HG03139 (cell line): ENCODE results near the gene CLEC10A.
"Not testable (repeated sequence)": the region's sequence is repeated elsewhere in the genome, so short reads cannot be mapped to it uniquely, and the experiment has no call there.

Experiments used
- ATAC-seq: cut with Tn5 transposase; IDR thresholded peaks from one replicate; pipeline ENCODE4 v1.9.1; 2021; ENCODE audit not compliant: unreplicated experiment

Gene CLEC10A

DNA sequence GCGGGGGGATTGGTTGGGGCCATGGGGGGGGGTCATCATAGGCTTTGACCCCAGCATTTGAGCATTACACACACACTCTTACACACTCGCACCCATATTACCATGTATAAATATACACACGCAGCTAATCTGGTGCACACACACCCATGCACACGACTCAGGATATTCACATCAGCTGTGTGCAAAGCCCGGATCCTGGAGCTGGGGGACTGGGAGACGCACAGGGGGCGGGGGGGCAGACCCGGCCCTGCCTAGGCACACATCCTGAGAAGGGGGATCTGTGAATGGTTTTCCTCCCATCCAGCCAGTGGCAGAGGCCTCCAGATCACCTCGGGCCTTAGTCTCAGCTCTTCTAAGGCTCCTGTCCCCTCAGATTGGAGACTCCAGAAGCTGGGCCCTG, 28.9 kb upstream of the CLEC10A start:
- ATAC-seq, result no peak

DNA sequence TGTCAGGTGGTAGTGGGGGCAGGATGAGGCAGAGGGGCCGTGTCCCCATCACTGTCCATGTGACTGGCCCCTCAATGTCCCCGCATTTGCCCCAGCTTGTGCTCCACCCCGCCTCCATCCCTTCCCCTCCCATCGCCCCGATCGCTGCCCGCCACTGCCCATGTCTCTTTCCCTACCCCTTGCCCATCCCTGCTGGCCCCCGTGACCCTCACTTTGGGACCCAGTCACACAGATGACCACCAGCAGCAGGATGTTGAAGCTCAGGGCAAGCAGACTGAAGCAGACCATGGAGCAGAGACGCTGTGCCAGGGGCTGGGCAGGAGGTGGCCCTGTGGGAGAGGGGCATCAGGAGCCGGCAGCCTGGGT, 28.5 kb upstream of the CLEC10A start:
- no peak for ATAC-seq

DNA sequence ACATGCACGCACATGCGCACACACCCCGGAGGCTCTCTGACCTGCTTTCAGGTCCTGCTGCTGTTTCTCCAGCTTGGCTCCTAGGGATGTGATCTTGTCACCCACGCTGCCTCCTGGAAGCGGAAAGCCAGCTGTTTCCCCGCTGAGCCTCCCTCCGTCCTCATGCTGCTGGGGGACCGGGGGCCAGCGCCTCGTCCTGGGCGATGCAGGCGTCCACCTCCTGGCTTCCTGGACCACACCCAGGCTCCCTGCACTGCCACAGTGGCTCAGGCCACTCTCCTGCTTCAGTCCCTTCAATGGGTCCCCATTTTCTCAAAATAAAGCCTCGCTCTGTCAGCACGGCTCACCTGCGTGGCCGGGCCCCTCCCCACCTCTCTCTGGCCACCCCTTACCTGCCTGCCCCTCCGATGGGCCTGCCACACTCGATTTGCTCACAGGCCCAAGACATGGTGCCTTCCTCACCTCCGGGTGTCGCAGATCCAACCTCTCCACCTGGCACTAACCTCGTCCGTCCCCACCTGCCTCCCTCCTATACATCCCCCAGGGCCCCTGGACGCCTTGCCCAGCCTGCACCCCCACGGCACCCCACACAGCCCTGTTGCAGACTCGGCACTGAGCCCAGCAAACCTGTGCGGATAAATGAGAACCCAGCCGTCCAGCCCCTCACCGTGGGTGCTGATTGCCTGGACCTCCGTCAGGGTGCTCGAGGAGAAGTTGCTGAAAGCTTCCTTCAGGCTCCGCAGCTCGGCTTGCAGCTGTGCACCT, 27.9 kb upstream of the CLEC10A start:
- ATAC-seq, result no peak

DNA sequence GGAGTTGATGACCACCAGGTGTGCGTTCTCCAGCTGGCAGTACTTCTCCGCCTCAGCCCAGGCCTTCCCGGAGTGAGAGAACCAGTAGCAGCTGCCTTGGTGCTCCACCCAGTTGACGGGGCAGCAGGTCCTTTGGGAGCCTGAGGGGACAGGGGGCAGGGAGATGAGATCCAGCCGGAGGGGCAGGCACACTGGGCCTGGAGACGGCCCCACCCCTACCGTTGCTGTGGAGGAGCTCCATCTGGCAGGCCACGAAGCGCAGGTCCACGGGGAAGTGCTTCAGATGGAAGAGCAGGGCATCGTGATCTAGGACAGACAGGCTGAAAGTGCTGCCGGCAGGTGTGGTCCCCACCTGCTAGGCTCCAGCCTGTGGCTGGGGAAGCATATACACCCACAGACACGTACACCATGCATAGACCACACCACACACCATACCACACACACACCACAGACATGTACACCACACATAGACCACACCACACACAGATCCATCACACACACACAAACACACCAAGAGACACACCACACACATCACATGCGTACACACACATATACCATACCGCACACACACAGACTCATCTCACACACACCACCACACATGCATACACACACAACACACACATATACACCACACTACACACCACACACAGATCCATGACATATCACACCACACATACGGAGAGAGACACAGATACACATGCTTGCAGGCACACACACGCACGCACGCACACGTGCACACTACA, 27.1 kb upstream of the CLEC10A start:
- ATAC-seq, result no peak

DNA sequence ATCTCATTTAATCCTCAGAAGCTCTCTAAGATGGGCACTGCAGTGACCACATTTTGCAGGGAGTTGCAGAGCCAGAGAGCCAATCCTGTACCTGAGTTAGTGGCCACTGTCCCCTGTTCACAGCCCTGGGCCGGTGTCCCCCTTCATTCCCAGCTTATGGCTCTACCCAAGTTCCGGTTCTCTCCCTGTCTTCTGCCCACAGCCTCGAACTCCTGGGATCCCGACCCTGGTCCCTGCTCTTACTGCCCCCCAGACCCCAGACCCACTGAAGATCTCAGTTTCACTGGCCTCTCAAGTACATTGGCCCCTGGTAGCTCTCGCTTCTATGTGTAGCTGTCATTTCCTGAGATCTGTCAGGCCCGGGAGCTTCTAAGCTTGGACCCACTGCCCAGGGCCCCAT, 22.4 kb upstream of the CLEC10A start:
- ATAC-seq, result no peak

DNA sequence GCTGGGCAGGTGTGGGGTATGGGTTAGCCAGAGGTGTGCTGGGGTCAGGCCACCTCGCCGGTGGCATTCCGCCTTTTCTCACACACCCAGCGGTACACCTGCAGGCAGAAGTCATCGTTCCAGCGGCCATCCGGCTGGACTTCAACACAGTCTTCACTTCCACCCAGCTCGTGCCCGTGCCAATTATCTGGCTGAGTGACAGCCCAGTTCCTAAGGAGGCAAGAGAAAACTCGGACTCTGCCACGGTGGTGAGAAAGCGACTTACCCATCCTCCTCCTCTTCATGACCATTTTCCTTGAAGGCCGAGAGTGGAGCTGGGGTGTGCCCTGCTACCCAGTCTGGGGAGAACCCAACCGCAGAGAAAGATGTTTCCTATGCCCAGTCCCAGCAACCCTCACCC, 21.5 kb upstream of the CLEC10A start:
- no peak for ATAC-seq

DNA sequence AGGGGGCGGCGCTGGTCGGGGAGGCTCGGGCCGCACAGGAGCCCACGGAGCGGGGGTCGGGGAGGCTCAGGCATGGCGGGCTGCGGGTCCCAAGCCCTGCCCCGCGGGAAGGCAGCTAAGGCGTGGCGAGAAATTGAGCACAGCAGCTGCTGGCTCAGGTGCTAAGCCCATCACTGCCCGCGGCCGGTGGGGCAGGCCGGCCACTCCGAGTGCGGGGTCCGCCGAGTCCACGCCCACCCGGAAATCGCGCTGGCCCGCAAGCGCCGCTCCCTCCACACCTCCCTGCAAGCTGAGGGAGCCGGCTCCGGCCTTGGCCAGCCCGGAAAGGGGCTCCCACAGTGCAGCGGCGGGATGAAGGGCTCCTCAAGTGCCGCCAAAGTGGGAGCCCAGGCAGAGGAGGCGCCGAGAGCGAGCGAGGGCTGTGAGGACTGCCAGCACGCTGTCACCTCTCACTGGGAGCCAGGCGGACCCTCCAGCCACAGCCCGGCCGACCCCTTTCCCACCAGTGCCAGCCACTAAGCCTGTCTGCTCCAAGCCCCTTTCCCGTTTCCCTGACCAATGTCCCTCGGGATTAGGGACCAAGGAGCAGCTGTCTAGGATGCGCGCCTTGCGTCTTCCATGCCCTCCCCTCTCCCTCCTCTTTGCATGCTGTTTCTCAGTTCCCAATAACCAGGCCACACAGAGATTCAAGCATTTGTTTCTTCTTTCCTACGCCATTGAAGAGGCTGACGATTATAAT, 20.8 kb upstream of the CLEC10A start:
- not testable (repeated sequence) for ATAC-seq

DNA sequence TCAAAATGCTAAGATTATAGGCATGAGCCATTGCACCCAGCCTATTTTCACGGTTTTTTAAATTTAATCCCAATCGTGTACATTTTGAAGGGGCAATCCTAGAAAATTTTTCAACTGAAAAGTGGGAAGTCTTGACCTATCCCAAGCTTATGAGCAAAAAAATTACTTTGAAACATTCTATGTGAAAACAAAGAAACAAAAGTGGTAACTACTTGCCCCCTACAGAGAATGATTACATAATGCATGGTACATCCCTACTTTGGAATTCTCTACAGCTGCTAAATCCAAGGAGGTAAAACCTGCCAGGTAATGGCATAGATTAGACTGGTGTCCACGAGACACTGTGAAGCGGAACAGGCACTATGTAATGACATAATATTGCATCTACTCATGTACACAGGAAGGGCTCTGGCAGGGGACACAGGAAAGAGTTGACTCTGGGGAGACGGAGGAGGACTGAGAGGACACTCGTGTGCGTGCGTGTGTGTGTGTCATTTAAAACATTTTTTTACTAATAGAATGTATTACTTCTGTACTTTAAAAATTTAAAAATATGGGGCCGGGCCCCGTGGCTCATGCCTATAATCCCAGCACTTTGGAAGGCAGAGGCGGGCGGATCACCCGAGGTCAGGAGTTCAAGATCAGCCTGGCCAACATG, 18.9 kb upstream of the CLEC10A start:
- ATAC-seq, result no peak

DNA sequence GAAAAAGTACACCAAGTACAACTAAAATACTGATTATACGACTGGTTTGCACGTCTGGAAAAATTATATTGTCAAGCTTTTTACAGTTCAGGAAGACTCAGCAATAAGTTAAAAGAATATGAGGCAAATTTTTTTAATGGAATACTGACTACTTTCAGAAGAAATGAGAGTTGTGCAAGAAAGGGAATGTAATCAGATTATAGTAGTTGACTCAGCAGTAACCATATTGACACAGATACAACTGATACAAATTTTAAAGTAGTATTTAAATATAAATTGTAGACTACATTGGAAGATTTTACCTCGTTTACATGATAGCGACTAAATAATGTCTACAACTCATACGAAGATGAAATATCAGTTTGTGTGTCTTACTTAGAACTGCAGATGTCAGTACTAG, 17.9 kb upstream of the CLEC10A start:
- no peak for ATAC-seq

DNA sequence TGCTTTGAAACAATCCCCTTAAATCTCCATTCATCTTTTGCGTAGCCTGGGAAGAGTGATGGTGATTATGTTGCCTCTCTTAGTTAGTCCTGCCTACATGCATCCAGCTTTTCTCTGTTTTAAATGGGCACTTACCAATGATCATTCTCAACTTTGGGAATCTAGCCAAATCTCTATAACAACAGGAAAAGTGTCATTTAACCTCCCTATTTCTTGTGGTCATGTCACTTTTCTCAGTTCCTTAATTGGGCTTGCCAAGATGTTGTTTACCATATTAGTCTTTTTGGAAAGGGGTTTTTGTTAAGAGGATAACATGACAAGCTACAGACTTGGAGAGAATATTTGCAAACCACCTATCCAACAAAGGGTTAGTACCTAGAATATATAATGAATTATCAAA, 15.6 kb upstream of the CLEC10A start:
- no peak for ATAC-seq

DNA sequence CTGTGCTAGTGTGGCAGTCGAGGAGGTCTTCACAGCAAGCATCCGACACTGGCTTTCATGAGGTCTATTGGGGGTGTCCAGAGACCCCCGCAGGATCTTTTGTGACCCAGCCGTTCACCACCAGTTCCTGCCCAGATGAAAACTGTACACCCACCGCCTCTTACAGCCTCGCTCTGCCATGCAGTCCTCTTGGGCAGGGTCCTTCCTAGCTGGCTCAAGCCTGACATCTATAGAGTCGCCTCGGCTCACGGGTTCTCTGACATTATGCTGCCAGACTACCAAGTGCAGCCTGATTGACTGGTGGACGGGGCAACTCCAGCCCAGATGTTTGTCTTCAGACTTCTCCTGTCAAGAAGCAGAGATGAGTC, 14.6 kb upstream of the CLEC10A start:
- no peak for ATAC-seq

DNA sequence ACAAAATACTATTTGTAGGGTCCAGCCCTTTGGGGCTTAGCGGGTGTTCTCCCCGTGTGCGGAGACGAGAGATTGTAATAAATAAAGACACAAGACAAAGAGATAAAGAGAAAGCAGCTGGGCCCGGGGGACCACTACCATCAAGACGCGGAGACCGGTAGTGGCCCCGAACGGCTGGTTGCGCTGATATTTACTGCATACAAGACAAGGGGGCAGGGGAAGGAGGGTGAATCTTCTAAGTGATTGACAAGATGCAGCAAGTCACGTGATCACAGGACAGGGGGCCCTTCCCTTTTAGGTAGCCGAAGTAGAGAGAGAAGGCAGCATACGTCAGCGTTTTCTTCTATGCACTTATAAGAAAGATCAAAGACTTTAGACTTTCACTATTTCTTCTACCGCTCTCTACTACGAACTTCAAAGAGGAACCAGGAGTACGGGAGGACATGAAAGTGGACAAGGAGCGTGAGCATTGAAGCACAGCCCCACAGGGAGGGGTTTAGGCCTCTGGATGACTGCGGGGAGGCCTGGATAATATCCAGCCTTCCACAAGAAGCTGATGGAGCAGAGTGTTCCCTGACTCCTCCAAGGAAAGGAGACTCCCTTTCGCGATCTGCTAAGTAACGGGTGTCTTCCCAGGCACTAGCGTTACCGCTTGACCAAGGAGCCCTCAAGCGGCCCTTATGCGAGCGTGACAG, 11.4 kb upstream of the CLEC10A start:
- not testable (repeated sequence) for ATAC-seq

DNA sequence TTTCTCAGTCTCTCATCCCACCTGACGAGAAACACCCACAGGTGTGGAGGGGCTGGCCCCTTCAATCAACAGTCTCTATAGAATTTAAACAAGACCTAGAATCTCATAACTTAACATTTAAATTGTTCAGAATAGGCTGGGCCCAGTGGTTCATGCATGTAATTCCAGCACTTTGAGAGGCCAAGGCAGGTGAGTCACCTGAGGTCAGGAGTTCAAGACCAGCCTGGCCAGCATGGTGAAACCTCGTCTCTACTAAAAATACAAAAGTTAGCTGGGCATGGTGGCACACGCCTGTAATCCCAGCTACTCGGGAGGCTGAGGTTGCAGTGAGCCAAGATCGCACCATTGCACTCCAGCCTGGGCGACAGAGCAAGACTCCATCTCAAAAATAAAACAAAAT, 9.5 kb upstream of the CLEC10A start:
- ATAC-seq, result not testable (repeated sequence)

DNA sequence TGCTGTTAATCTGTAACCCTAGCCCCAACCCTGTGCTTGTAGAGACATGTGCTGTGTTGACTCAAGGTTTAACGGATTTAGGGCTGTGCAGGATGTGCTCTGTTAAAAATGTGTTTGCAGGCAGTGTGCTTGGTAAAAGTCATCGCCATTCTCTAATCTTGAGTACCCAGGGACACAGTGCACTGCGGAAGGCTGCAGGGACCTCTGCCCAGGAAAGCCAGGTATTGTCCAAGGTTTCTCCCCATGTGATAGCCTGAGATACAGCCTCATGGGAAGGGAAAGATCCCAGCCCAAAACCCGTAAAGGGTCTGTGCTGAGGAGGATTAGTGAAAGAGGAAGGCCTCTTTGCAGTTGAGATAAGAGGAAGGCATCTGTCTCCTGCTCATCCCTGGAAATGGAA, 8.4 kb upstream of the CLEC10A start:
- ATAC-seq, result not testable (repeated sequence)

DNA sequence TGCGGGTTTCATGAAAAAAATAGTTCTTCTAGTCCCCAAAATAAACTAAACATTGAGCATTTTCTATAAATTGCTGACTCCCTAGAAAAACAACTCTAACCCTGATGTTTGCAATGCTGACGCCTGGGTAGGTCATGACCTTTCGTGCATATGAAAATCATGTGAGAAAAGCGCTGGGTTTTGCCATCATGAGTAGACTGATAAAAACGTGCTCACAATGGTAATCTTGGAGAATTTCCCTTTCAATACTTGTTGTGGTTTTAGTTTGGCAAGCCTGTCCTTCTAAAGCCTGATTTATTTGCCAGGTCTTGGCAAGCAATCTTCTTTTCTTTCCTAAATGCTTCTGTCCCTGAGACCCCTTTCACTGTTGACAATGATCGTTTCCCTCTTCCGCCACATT, 4.0 kb upstream of the CLEC10A start:
- ATAC-seq, result no peak

DNA sequence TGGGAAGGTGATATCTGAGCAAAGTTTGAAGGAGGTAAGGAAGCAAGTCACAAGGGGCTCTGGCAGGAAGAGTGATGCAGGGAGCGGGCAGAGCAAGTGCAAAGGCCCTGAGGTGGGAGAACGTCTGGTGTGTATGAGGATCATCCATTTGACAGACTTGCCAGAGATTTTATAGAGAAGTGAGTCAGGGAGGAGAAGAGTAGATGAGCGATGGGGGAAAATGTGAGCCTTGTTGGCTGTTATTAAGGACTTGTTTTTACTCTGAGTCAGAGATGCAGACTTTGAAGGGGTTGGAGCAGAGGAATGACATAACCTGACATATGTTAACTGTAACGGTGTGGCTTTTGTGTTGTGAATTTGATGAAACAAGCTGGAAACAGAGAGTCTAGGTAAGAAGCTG, 3.5 kb upstream of the CLEC10A start:
- ATAC-seq, result no peak

DNA sequence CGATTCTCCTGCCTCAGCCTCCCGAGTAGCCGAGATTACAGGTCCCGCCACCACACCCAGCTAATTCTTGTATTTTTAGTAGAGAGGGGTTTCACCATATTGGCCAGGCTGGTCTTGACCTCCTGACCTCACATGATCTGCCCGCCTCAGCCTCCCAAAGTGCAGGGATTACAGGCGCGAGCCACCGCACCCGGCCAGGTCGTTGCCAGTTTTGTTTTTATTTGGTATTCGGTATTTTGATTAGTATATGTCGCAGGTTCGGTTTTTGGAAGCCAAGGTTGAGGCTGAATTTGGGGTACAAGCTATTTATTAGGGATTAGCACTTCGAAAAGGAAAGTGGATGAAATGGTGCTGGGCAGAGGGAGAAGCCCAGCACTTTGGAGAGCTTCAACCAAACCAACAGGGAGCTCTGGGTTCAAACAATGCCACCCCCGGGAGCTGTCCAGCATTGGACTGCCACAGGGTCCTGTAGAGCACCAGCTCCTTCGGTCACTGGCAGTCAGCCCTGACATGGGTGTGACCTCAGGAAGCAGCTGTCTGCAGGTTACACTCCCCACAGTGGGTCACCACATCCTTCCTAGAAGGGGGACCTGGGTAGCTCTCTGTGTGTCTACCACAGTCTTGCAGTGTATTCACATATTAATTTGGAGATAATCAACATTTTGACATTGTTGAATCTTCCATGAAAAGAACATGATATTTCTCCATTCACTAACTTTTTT, 1.5 kb upstream of the CLEC10A start:
- no peak for ATAC-seq

DNA sequence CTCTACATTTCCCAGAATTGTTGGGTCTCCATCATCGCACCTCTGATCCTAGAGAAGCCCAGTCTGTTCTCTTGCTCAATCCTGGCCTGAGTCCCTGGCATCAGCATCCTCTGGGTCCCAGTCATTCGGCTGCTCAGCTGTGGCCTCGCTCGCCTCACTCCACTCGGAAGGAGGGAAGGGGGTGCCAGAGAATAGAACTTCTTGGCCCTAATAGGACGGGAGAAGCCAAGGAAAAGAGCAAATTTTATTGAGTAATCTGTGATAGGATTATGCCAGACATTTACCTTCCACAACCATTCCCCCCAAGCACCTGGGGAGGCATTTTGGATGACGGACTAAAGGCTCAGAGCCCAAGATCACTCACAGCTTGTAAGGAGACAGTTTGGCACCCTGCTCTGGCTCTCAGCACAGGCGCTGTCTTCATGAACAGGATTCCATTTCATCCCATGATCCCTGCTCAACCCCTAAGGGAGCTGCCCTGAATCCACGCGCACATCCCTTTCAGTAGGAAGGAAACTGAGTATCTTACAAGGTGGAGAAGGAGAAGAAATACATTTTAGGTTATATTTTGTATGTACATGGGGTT, 498 bp upstream of the CLEC10A start:
- no peak for ATAC-seq

DNA sequence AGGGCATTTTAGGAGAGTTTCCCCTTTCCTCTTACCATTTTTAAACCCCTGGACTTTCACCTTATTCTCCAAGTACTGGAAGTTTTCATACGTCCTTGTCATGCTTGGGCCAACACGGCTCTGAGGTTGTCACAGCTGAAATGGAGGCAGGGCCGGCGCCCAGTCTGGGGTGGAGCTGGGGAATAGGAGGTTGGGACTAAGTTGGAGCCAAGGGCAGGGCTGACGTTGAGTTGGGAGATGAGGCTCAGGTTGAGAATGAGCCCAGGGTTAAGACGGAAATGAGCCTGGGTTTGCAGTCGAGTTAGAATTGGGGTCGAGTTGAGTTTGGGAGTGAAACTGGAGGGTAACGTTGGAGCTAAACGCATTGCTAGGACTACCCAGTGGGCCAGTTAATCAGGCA, 1.3 kb downstream of the CLEC10A start:
- no peak for ATAC-seq
